ENCODE measurements around the gene SERINC5. TPM values are rescaled to one million over a fixed set of nuclear protein-coding genes. Genes with fewer than 3 reads are reported as not detected.
"Not testable (repeated sequence)": the region's sequence is repeated elsewhere in the genome, so short reads cannot be mapped to it uniquely, and the experiment has no call there.

Gene SERINC5
- total RNA-seq, 1 donor from 2014 or later = 21.2 TPM

GRCh38 chr5:80105698-80106439, 150.0 kb downstream of the SERINC5 start:
- peaks cover 11% of the 10 kb centered on the region for H3K4me1 Mint-ChIP-seq (ENCODE audit: low read depth)
- no peak overlapping the region for H3K27ac Mint-ChIP-seq
- H3K36me3 Mint-ChIP-seq (ENCODE audit: low read depth) = peaks cover 2% of the 10 kb centered on the region
- peaks cover 6% of the 10 kb centered on the region for H3K9me3 Mint-ChIP-seq
- H3K4me3 Mint-ChIP-seq = no peak overlapping the region
- DNase-seq (ENCODE audit: low spot score) = no peak
- H3K27me3 Mint-ChIP-seq (ENCODE audit: insufficient read depth) = peaks cover 4% of the 10 kb centered on the region
- intact Hi-C loops (cut with micrococcal nuclease) = no loop called here

GRCh38 chr5:80103371-80103770, 152.5 kb downstream of the SERINC5 start:
- no peak for DNase-seq (ENCODE audit: low spot score)
- peaks cover 2% of the 10 kb centered on the region for H3K36me3 Mint-ChIP-seq (ENCODE audit: low read depth)
- no peaks in the 10 kb centered on the region for H3K27me3 Mint-ChIP-seq (ENCODE audit: insufficient read depth)
- no peak overlapping the region for H3K4me3 Mint-ChIP-seq
- H3K4me1 Mint-ChIP-seq (ENCODE audit: low read depth) = peaks cover 11% of the 10 kb centered on the region
- H3K27ac Mint-ChIP-seq = no peak overlapping the region
- H3K9me3 Mint-ChIP-seq = peaks cover 6% of the 10 kb centered on the region
- intact Hi-C loops (cut with micrococcal nuclease) = no loop called here

- DNase-seq (ENCODE audit: low spot score) = no peak
- Mint-ChIP-seq H3K36me3 (ENCODE audit: low read depth) (peaks cover 2% of the 10 kb centered on the region), H3K27me3 (ENCODE audit: insufficient read depth) (no peaks in the 10 kb centered on the region), H3K9me3 (peaks cover 3% of the 10 kb centered on the region), H3K27ac (no peak overlapping the region), H3K4me3 (no peak overlapping the region), H3K4me1 (ENCODE audit: low read depth) (peaks cover 8% of the 10 kb centered on the region)
- intact Hi-C loops (cut with micrococcal nuclease) = no loop called here
Observed at GRCh38 chr5:80101993-80102392, 153.9 kb downstream of the SERINC5 start.

- no peak overlapping the region for H3K4me3 Mint-ChIP-seq
- H3K36me3 Mint-ChIP-seq (ENCODE audit: low read depth) = no peaks in the 10 kb centered on the region
- H3K4me1 Mint-ChIP-seq (ENCODE audit: low read depth) = peaks cover 14% of the 10 kb centered on the region
- no peaks in the 10 kb centered on the region for H3K9me3 Mint-ChIP-seq
- no peak for DNase-seq (ENCODE audit: low spot score)
- intact Hi-C loops (cut with micrococcal nuclease) = no loop called here
- no peaks in the 10 kb centered on the region for H3K27me3 Mint-ChIP-seq (ENCODE audit: insufficient read depth)
- H3K27ac Mint-ChIP-seq = no peak overlapping the region
Observed at GRCh38 chr5:80097451-80097850, 158.4 kb downstream of the SERINC5 start.

GRCh38 chr5:80094236-80094738, 161.6 kb downstream of the SERINC5 start:
- H3K36me3 Mint-ChIP-seq (ENCODE audit: low read depth) = no peaks in the 10 kb centered on the region
- H3K4me3 Mint-ChIP-seq = no peak overlapping the region
- H3K27ac Mint-ChIP-seq = no peak overlapping the region
- H3K9me3 Mint-ChIP-seq = no peaks in the 10 kb centered on the region
- H3K27me3 Mint-ChIP-seq (ENCODE audit: insufficient read depth) = no peaks in the 10 kb centered on the region
- intact Hi-C loops (cut with micrococcal nuclease) = loop anchor here (5.0 kb wide), 3 partner anchors 98 to 313 kb away; partner anchors contain the start of gene ZFYVE16
- no peak for DNase-seq (ENCODE audit: low spot score)
- peaks cover 15% of the 10 kb centered on the region for H3K4me1 Mint-ChIP-seq (ENCODE audit: low read depth)

GRCh38 chr5:80093796-80094195, 162.1 kb downstream of the SERINC5 start:
- intact Hi-C loops (cut with micrococcal nuclease) = loop anchor here (2.0 to 5.0 kb wide), 4 partner anchors 33 to 314 kb away; partner anchors contain the start of gene ZFYVE16
- no peaks in the 10 kb centered on the region for H3K27me3 Mint-ChIP-seq (ENCODE audit: insufficient read depth)
- H3K27ac Mint-ChIP-seq = no peak overlapping the region

GRCh38 chr5:80092486-80093107, 163.3 kb downstream of the SERINC5 start:
- no peaks in the 10 kb centered on the region for H3K36me3 Mint-ChIP-seq (ENCODE audit: low read depth)
- intact Hi-C loops (cut with micrococcal nuclease) = loop anchor here (2.0 to 5.0 kb wide), 4 partner anchors 34 to 315 kb away; partner anchors contain the start of gene ZFYVE16
- no peak overlapping the region for H3K4me3 Mint-ChIP-seq

More at GRCh38 chr5:80093796-80094195, 162.1 kb downstream of the SERINC5 start:
- Mint-ChIP-seq H3K36me3 (ENCODE audit: low read depth) (no peaks in the 10 kb centered on the region), H3K4me3 (no peak overlapping the region), H3K4me1 (ENCODE audit: low read depth) (peaks cover 15% of the 10 kb centered on the region), H3K9me3 (no peaks in the 10 kb centered on the region)
- no peak for DNase-seq (ENCODE audit: low spot score)

GRCh38 chr5:80091792-80092192, 164.1 kb downstream of the SERINC5 start:
- not testable (repeated sequence) for H3K27ac Mint-ChIP-seq; H3K4me3 Mint-ChIP-seq; H3K27me3 Mint-ChIP-seq (ENCODE audit: insufficient read depth); H3K36me3 Mint-ChIP-seq (ENCODE audit: low read depth); H3K9me3 Mint-ChIP-seq
- DNase-seq (ENCODE audit: low spot score) = peak; percentile 12
- intact Hi-C loops (cut with micrococcal nuclease) = loop anchor here (1.0 to 5.0 kb wide), 7 partner anchors 35 to 581 kb away; partner anchors contain the start of gene ZFYVE16
- peaks cover 15% of the 10 kb centered on the region for H3K4me1 Mint-ChIP-seq (ENCODE audit: low read depth)

More at GRCh38 chr5:80092486-80093107, 163.3 kb downstream of the SERINC5 start:
- Mint-ChIP-seq H3K27me3 (ENCODE audit: insufficient read depth) (no peaks in the 10 kb centered on the region), H3K27ac (no peak overlapping the region), H3K4me1 (ENCODE audit: low read depth) (peaks cover 15% of the 10 kb centered on the region), H3K9me3 (no peaks in the 10 kb centered on the region)
- no peak for DNase-seq (ENCODE audit: low spot score)

- Mint-ChIP-seq H3K4me1 (ENCODE audit: low read depth) (peaks cover 15% of the 10 kb centered on the region), H3K9me3 (no peaks in the 10 kb centered on the region), H3K4me3 (no peak overlapping the region), H3K27me3 (ENCODE audit: insufficient read depth) (peaks cover 3% of the 10 kb centered on the region), H3K36me3 (ENCODE audit: low read depth) (no peaks in the 10 kb centered on the region), H3K27ac (no peak overlapping the region)
- intact Hi-C loops (cut with micrococcal nuclease) = loop anchor here (1.0 to 5.0 kb wide), 6 partner anchors 101 to 581 kb away; partner anchors contain the start of gene ZFYVE16
- DNase-seq (ENCODE audit: low spot score) = no peak
Observed at GRCh38 chr5:80090884-80091166, 165.0 kb downstream of the SERINC5 start.

GRCh38 chr5:80083101-80083890, 172.6 kb downstream of the SERINC5 start:
- H3K36me3 Mint-ChIP-seq (ENCODE audit: low read depth) = no peaks in the 10 kb centered on the region
- H3K4me3 Mint-ChIP-seq = peak overlapping the region; percentile 83
- intact Hi-C loops (cut with micrococcal nuclease) = loop anchor here (1.0 to 5.0 kb wide), 9 partner anchors 93 to 1056 kb away; no protein-coding TSS in a partner anchor
- H3K4me1 Mint-ChIP-seq (ENCODE audit: low read depth) = peaks cover 19% of the 10 kb centered on the region
- H3K27ac Mint-ChIP-seq = peak overlapping the region; percentile 93
- H3K9me3 Mint-ChIP-seq = no peaks in the 10 kb centered on the region
- no peak for DNase-seq (ENCODE audit: low spot score)
- H3K27me3 Mint-ChIP-seq (ENCODE audit: insufficient read depth) = peaks cover 4% of the 10 kb centered on the region

GRCh38 chr5:80082731-80083100, 173.1 kb downstream of the SERINC5 start:
- no peak overlapping the region for H3K27ac Mint-ChIP-seq
- H3K4me1 Mint-ChIP-seq (ENCODE audit: low read depth) = peaks cover 19% of the 10 kb centered on the region
- intact Hi-C loops (cut with micrococcal nuclease) = loop anchor here (1.0 to 5.0 kb wide), 9 partner anchors 92 to 1055 kb away; no protein-coding TSS in a partner anchor
- H3K4me3 Mint-ChIP-seq = peak overlapping the region; percentile 83
- H3K27me3 Mint-ChIP-seq (ENCODE audit: insufficient read depth) = peaks cover 4% of the 10 kb centered on the region
- H3K9me3 Mint-ChIP-seq = no peaks in the 10 kb centered on the region
- no peaks in the 10 kb centered on the region for H3K36me3 Mint-ChIP-seq (ENCODE audit: low read depth)
- peak; percentile 48 for DNase-seq (ENCODE audit: low spot score)

GRCh38 chr5:80082281-80082680, 173.6 kb downstream of the SERINC5 start:
- peak overlapping the region; percentile 83 for H3K4me3 Mint-ChIP-seq

More at GRCh38 chr5:80082281-80082680, 173.6 kb downstream of the SERINC5 start:
- H3K9me3 Mint-ChIP-seq = no peaks in the 10 kb centered on the region
- DNase-seq (ENCODE audit: low spot score) = no peak
- H3K27me3 Mint-ChIP-seq (ENCODE audit: insufficient read depth) = peaks cover 4% of the 10 kb centered on the region
- no peak overlapping the region for H3K27ac Mint-ChIP-seq
- H3K4me1 Mint-ChIP-seq (ENCODE audit: low read depth) = peaks cover 19% of the 10 kb centered on the region
- intact Hi-C loops (cut with micrococcal nuclease) = loop anchor here (5.0 kb wide), 1 partner anchor 1055 kb away; no protein-coding TSS in a partner anchor
- no peaks in the 10 kb centered on the region for H3K36me3 Mint-ChIP-seq (ENCODE audit: low read depth)

All from activated T-helper 1 cell treated with anti-CD3 and anti-CD28 coated beads, Interleukin-12 subunit alpha, Interleukin-12 subunit beta, Interleukin-2, Interleukin-4 antibody, amounts not matched to agents 30 ng/mL and 10 ng/mL and 1 ng/mL, durations not matched to agents 14 hours and 24 hours and 36 hours (primary cell).